Activated T-helper 17 cell treated with anti-CD3 and anti-CD28 coated beads, Interleukin-2, amount 50 U/mL, for 72 hours (primary cell): ENCODE results near the gene DOCK10. TPM values are rescaled to one million over a fixed set of nuclear protein-coding genes. Genes with fewer than 3 reads are reported as not detected.

Experiments
- ATAC-seq: fragments of 150-1000 bp; cut with Tn5 transposase; replicated peaks from 2 replicates; pipeline ENCODE4 v1.10.0; 2021; ENCODE audit warnings: mild to moderate bottlenecking, moderate library complexity
- H3K27ac Mint-ChIP-seq: one replicate; pipeline ENCODE4 v1.8.0; 2022; ENCODE audit warnings: mixed read lengths
- H3K27me3 Mint-ChIP-seq: one replicate; pipeline ENCODE4 v1.8.0; 2022; ENCODE audit warnings: mixed read lengths
- H3K36me3 Mint-ChIP-seq: one replicate; pipeline ENCODE4 v1.8.0; 2022; ENCODE audit warnings: low read depth, mild to moderate bottlenecking, mixed read lengths
- H3K4me1 Mint-ChIP-seq: one replicate; pipeline ENCODE4 v1.8.0; 2022; ENCODE audit warnings: mixed read lengths
- H3K4me3 Mint-ChIP-seq: one replicate; pipeline ENCODE4 v1.8.0; 2022; ENCODE audit warnings: mild to moderate bottlenecking, mixed read lengths
- H3K9me3 Mint-ChIP-seq: one replicate; pipeline ENCODE4 v1.8.0; 2022; ENCODE audit warnings: mixed read lengths
- total RNA-seq, 2 donors: library from RNA; stranded (reverse); gene quantifications; one replicate each; pipeline ENCODE4 v1.2.3, GENCODE V29; 2022

DOCK10 gene
- total RNA-seq, 2 donors from 2014 or later, result 142 to 227 TPM

DNA sequence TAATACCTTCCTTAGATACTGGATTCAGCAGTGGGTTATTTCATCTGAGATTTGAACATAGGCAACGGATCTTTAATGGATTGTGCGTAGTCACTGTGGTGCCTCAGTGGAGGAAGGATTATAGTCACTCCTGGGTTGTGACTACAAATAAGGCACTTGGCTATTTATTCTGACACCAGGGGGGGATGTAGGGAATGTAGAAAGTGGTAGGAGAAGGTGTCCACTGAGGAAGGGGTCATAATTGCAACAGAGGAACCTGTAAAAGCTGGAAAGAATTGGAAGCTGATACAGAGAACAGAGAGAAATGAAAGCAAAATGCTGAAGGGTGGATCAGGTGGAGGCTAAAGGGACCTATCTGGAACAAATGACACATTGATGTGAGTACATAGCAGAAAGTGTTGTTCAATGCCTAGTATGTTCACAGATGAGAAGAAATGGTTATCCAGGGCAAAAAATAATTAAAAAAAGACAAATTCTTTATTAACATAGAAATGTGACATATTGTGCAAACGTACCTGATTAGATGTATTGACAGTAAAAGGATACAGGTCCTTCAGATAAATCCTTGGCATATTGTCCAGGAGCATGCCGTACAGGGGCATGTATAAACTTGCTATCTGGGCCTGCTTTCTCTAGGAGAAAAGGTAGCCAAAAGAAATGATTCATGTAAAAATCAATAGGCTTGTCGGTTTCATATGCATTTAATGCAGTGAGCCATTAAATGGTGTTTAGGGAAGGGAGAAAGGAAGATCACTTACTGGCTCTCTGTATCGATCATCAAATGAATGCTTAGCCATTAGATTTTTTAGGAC lies 234.9 kb downstream of the DOCK10 start:
- H3K9me3 Mint-ChIP-seq, result no peaks in the 10 kb centered on the region
- ATAC-seq, result no peak
- no peaks in the 10 kb centered on the region for H3K27me3 Mint-ChIP-seq
- H3K4me1 Mint-ChIP-seq, result no peaks in the 10 kb centered on the region
- peaks cover 95% of the 10 kb centered on the region for H3K36me3 Mint-ChIP-seq
- no peak overlapping the region for H3K4me3 Mint-ChIP-seq
- peak overlapping the region; percentile 9 for H3K27ac Mint-ChIP-seq

- no peaks in the 10 kb centered on the region for H3K27me3 Mint-ChIP-seq
- no peaks in the 10 kb centered on the region for H3K9me3 Mint-ChIP-seq
- no peak for ATAC-seq
- no peaks in the 10 kb centered on the region for H3K4me1 Mint-ChIP-seq
- no peak overlapping the region for H3K4me3 Mint-ChIP-seq
- peaks cover 100% of the 10 kb centered on the region for H3K36me3 Mint-ChIP-seq
- no peak overlapping the region for H3K27ac Mint-ChIP-seq
These were observed 238.3 kb downstream of the DOCK10 start for GRCh38 chr2:224803930-224804329.

GRCh38 chr2:224802407-224802806 lies 239.9 kb downstream of the DOCK10 start:
- peaks cover 100% of the 10 kb centered on the region for H3K36me3 Mint-ChIP-seq
- H3K27ac Mint-ChIP-seq, result no peak overlapping the region

DNA sequence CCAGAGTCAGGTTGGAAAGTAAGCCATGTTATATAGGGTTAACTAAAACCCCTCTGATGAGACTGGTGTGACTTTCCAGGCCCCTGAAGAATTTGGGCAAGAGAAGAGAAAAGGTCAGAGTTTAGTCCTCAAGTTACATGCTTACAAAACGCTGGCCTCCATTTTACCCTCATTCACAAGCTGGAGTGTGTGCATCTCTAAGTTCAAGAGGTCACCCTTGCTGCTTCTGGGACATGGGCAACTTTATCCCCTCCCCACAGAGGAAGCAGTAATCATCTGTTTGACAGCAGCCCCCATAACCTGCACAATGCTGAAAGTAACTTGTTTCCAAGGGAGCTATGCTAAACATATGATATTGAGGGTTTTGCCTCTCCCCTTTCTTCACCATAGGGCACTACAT lies 240.9 kb downstream of the DOCK10 start:
- Mint-ChIP-seq H3K27ac (no peak overlapping the region), H3K4me1 (no peaks in the 10 kb centered on the region), H3K9me3 (no peaks in the 10 kb centered on the region), H3K36me3 (peaks cover 100% of the 10 kb centered on the region), H3K4me3 (no peak overlapping the region), H3K27me3 (no peaks in the 10 kb centered on the region)
- no peak for ATAC-seq

More at GRCh38 chr2:224802407-224802806, 239.9 kb downstream of the DOCK10 start:
- no peak for ATAC-seq
- no peaks in the 10 kb centered on the region for H3K4me1 Mint-ChIP-seq
- H3K4me3 Mint-ChIP-seq, result no peak overlapping the region
- no peaks in the 10 kb centered on the region for H3K9me3 Mint-ChIP-seq
- no peaks in the 10 kb centered on the region for H3K27me3 Mint-ChIP-seq

GRCh38 chr2:224799691-224800090 lies 242.6 kb downstream of the DOCK10 start:
- no peak for ATAC-seq
- Mint-ChIP-seq H3K9me3 (no peaks in the 10 kb centered on the region), H3K36me3 (peaks cover 100% of the 10 kb centered on the region), H3K4me1 (no peaks in the 10 kb centered on the region), H3K27me3 (no peaks in the 10 kb centered on the region), H3K4me3 (no peak overlapping the region), H3K27ac (peak overlapping the region; percentile 25)

DNA sequence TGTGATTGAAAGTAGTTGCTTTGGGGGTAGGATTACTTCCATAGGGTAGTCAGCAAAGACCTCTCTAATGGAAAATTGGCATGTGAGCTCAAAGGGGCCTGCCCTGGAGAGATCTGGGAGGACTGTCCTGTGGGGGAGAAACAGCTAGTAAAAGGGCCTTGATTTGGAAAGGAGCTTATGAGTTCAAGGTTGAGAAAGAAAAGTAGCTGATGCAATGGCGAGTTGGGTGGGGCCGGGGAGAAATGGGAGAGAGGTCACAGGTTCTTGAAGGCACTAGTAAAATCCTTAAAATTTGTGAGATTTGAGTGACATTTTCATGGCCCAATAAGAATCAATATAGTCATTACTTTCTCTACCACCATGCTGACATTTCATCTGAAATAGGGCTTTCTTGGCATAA lies 244.1 kb downstream of the DOCK10 start:
- ATAC-seq, result no peak
- peak overlapping the region; percentile 71 for H3K27ac Mint-ChIP-seq
- H3K27me3 Mint-ChIP-seq, result no peaks in the 10 kb centered on the region
- H3K9me3 Mint-ChIP-seq, result no peaks in the 10 kb centered on the region
- no peak overlapping the region for H3K4me3 Mint-ChIP-seq
- H3K36me3 Mint-ChIP-seq, result peaks cover 100% of the 10 kb centered on the region
- H3K4me1 Mint-ChIP-seq, result no peaks in the 10 kb centered on the region

DNA sequence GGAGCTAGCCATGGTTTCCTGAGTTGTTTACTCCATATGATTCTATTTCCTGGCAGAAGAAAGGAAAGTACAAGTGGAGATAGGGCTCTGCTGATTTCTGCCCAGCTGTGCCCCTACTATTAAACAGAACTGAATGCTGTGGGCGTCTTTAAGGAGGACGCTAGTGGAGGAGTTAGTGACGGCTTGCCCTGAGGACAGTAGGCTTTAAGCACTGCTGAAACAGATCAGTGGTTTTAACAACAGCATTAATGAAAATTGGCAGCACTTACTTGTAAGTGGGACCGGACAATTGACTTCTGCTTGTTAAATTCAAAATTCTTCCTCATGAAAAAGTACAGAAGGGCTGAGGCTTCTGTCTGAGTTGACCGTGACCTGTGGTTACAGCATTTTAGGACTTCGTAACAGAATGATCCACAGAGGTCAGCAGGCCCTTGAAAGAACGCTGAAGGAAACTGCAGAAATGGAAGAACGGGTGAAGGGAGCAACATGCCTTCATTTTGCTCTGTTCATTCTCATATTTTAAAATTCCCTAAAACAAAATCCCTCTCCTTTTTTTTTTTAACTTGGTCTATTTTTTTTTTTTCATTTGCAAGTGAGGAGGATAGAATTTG lies 245.5 kb downstream of the DOCK10 start:
- peaks cover 98% of the 10 kb centered on the region for H3K36me3 Mint-ChIP-seq
- no peak for ATAC-seq
- H3K4me1 Mint-ChIP-seq, result no peaks in the 10 kb centered on the region
- no peak overlapping the region for H3K27ac Mint-ChIP-seq
- H3K4me3 Mint-ChIP-seq, result no peak overlapping the region
- H3K9me3 Mint-ChIP-seq, result no peaks in the 10 kb centered on the region
- H3K27me3 Mint-ChIP-seq, result no peaks in the 10 kb centered on the region

DNA sequence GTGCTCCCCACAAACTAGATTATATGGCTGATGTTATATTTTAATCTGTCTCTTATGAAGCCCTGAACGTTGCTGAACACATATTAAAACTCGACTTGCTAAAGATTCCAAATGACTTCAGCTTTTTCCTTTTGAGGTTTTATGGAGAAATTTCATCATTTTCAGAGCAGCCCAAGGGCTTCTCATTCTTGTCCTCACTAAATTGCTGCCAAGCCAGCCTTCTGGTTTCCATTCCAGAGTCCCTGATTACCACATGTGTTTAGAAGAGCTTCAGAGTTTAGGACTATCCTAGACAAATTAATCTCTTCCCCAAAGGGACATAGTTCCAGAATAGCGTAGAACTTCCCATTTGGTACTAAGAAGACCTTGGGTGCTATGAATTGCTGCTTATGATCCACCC lies 248.3 kb downstream of the DOCK10 start:
- H3K9me3 Mint-ChIP-seq, result no peaks in the 10 kb centered on the region
- peak overlapping the region; percentile 43 for H3K27ac Mint-ChIP-seq
- no peaks in the 10 kb centered on the region for H3K27me3 Mint-ChIP-seq
- no peak overlapping the region for H3K4me3 Mint-ChIP-seq
- H3K36me3 Mint-ChIP-seq, result peaks cover 97% of the 10 kb centered on the region
- no peak for ATAC-seq
- H3K4me1 Mint-ChIP-seq, result peaks cover 3% of the 10 kb centered on the region

DNA sequence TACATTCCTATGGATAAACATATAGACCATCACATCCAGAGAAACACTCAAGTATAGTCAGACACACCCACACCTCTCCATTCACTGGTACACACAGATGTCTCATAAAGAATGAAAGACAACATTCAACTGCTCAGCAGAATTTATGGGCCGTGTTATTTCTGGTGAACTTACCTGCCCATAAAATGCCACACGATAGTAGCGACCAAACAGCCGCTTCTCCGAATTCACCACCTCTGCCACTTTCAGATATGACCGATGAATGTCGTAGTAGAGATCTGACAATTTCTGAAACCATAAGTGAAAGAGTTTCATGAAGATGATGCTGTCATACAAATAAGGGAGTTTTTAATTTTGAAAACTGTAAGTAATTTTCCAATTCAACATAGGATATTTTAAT lies 255.4 kb downstream of the DOCK10 start:
- no peaks in the 10 kb centered on the region for H3K9me3 Mint-ChIP-seq
- ATAC-seq, result peak; percentile 92
- peak overlapping the region; percentile 7 for H3K4me3 Mint-ChIP-seq
- H3K27ac Mint-ChIP-seq, result peak overlapping the region; percentile 39
- no peaks in the 10 kb centered on the region for H3K27me3 Mint-ChIP-seq
- peaks cover 11% of the 10 kb centered on the region for H3K4me1 Mint-ChIP-seq
- peaks cover 97% of the 10 kb centered on the region for H3K36me3 Mint-ChIP-seq

DNA sequence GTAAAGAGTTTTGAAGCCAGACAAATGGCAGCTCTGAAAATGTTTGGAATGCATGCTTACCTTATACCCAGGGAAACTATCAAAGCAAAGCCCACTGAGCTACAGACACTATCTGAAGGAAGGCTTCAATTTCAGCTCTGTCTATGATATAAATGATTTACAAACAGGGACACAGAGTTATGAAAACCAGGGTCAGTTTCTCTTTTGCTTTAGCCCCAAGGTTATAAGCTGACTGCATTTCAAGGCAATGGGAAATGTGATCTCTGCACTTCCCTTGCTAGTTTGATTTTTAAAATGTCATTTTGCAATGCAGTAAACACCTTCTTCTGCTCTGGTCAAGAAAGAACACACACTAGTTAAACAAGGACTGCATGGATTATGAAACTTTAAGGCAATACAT lies 260.9 kb downstream of the DOCK10 start:
- peaks cover 93% of the 10 kb centered on the region for H3K36me3 Mint-ChIP-seq
- ATAC-seq, result no peak
- H3K27ac Mint-ChIP-seq, result no peak overlapping the region
- no peaks in the 10 kb centered on the region for H3K9me3 Mint-ChIP-seq
- no peaks in the 10 kb centered on the region for H3K4me1 Mint-ChIP-seq
- H3K4me3 Mint-ChIP-seq, result no peak overlapping the region
- H3K27me3 Mint-ChIP-seq, result no peaks in the 10 kb centered on the region

GRCh38 chr2:224780823-224781222 lies 261.4 kb downstream of the DOCK10 start:
- Mint-ChIP-seq H3K4me3 (no peak overlapping the region), H3K36me3 (peaks cover 93% of the 10 kb centered on the region), H3K4me1 (no peaks in the 10 kb centered on the region), H3K27ac (no peak overlapping the region), H3K9me3 (no peaks in the 10 kb centered on the region), H3K27me3 (no peaks in the 10 kb centered on the region)
- ATAC-seq, result no peak

DNA sequence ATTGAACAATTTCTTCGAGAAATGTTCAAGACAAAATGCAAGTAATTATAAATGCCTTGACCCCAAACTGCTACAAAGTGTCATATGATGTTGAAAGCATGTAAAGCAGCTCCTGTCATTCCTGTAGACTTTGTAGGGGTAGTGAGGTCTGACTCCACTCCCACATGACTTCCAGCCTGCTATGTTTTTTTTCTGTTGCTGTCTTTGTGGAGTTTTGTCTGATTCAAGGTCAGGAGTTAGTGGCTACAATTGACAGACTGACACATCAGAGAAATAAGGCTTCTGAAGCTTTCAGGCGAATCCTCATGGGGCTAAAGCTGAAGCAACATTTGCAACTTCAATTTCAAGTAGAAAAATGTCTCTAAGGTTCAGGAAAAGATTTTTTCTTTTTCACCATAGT lies 262.2 kb downstream of the DOCK10 start:
- peak overlapping the region; percentile 36 for H3K27ac Mint-ChIP-seq
- H3K27me3 Mint-ChIP-seq, result no peaks in the 10 kb centered on the region
- H3K4me1 Mint-ChIP-seq, result no peaks in the 10 kb centered on the region
- ATAC-seq, result no peak
- H3K4me3 Mint-ChIP-seq, result no peak overlapping the region
- no peaks in the 10 kb centered on the region for H3K9me3 Mint-ChIP-seq
- peaks cover 93% of the 10 kb centered on the region for H3K36me3 Mint-ChIP-seq

DNA sequence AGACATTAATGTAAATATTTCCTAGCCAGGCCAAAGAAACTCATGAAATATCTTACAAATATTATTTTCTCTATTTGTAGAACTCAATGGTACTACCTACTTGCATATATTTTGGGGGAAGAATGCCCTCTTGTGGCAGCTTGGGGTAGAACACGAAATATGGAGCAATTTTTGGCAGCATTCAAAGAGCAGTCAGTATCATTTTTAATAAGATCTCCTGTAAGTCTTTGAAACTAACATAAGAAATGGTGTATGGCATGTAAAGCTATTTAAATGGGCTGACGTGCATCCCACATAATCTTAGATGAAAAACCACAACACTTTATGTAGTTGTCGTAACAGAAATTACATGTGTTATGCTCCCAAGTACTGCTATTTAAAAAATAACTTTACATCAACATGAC lies 263.8 kb downstream of the DOCK10 start:
- Mint-ChIP-seq H3K9me3 (no peaks in the 10 kb centered on the region), H3K36me3 (peaks cover 93% of the 10 kb centered on the region), H3K4me1 (no peaks in the 10 kb centered on the region), H3K27me3 (no peaks in the 10 kb centered on the region), H3K4me3 (no peak overlapping the region), H3K27ac (peak overlapping the region; percentile 22)
- peak; percentile 47 for ATAC-seq

- Mint-ChIP-seq H3K4me1 (no peaks in the 10 kb centered on the region), H3K9me3 (no peaks in the 10 kb centered on the region), H3K36me3 (peaks cover 93% of the 10 kb centered on the region), H3K27ac (peak overlapping the region; percentile 20), H3K4me3 (no peak overlapping the region), H3K27me3 (no peaks in the 10 kb centered on the region)
- ATAC-seq, result no peak
These were observed 264.7 kb downstream of the DOCK10 start for GRCh38 chr2:224777559-224777930.

DNA sequence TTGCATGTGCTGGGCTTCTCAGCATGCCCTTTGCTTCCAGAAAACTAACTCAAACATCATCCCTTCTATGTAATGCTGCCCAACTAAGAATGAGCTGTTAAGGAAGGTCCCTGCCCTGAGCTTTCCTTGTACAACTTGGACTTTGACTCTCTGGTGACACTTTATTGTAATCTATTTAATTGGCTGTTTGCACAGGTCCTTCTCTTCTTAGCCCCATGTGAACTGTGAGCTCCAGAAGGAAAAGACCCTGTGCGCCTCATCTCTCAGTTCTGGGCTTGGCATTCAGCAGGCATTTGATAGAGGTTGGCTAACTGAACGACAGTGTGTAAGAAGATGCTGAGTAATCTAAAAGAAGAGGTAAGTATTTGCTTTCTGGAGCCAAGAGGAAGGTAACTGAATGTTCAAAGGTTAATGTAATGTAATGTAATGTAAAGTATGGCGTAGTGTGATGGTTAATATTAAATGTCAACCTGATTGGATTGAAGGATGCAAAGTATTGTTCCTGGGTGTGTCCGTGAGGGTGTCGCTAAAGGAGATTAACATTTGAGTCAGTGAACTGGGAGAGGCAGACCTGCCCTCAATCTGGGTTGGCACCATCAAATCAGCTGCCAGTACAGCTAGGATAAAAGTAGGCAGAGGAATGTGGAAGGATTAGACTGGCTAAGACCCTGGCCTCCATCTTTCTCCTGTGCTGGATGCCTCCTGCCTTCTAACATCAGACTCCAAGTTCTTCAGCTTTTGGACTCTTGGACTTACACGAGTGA lies 265.3 kb downstream of the DOCK10 start:
- Mint-ChIP-seq H3K4me1 (no peaks in the 10 kb centered on the region), H3K27ac (peak overlapping the region; percentile 20), H3K4me3 (no peak overlapping the region), H3K36me3 (peaks cover 93% of the 10 kb centered on the region), H3K9me3 (no peaks in the 10 kb centered on the region), H3K27me3 (no peaks in the 10 kb centered on the region)
- ATAC-seq, result no peak
